GM19467 (cell line): Measurements from ENCODE around the gene SGMS2.

ENCODE experiments used
- ATAC-seq: cut with Tn5 transposase; IDR thresholded peaks from one replicate; pipeline ENCODE4 v1.9.1; 2021; ENCODE audit warnings: mild to moderate bottlenecking, moderate library complexity; ENCODE audit not compliant: unreplicated experiment

Gene SGMS2

DNA sequence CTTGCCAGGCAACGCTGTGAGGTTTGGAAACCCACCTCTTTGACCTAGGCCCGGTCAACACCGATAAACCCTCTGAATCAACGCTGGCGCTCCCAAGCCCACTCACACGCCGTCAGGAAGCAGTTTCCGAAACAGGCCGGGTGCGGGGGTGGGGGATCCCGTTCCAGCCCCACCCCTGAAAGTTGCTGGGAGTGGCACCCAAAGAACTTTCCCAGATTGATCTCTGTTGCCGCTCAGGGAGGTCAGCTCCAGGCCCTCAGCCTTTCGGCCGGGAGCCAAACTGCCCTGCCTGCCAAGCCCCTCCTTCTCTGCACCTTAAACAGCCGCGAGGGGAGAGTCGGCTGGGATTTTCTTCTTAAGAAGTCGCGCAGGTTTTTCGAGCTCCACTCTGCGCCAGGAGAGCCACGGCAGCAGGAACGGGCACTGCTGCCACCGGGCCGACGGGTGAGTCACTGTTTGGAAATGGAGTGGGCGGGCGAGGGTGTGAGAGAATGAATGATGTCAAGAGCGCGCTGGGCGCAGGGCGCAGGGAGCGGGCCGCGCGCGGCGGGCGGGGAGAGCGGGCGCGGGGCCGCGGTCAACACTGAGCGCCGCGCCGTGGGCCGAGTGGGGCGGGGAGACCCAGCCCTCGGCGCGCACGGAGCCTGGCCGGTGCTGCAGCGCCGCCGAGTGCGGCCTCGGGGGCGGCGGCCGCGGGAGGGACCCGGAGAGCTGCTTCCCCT, at the start of gene SGMS2:
Gene SGMS2, plus strand, starts transcription at position 583 of the 722 bp plus-strand sequence. CDS start 70,622 bp downstream, outside the sequence.
- ATAC-seq = no peak

- ATAC-seq = no peak
These were observed 46.8 kb upstream of the SGMS2 start for GRCh38 chr4:107777890-107778289.

DNA sequence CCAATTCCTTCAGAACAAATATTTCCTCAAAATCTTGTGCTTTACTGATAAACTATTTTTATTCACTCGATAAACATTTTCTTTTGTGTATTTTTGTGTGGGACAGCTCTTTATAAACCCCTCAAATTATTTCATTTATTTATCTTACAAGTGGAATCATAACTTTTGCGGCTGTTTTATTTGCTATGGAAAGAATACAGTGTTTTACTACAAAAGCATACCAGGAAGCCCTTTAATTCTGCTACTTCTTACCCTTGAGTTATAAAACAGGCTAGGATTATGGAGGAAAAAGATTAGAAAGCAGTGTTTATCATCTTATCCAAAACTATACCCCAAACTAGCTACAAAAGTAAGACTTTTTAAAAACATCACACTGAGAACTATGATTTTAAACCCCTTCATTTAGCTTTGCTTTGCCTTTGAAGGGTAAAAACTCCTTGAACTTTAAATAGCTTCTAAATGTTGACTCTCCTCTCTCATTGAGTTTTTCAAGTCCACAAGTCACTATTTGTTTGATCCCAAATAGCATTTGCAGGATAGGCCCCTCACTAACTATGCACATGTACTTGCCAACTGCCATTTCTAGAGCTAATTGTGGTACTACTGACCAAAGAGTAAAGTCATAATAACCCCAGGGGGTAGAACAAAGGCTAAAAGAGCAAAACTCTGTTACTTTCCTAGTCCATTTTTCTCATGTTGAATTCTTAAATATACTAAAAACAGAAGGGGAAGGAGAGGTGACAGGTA, 45.8 kb upstream of the SGMS2 start:
- no peak for ATAC-seq

DNA sequence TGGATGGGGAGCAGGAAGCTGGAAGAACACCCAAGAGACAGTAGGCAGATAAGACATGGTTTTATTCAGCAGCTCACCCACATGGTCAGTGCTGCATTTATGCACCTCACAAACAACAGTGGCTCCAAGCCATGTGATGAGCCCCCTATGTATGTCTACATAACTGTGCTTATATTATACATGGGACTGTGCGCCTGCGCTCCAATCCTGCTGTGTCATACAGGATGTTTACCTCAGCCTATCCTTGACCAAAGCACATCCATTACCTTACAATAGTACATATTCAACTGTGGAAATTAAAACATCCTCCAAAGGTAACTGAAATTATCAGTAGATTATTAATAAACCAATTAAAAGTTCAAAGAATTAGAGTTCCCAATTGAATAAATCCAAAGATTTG, 44.1 kb upstream of the SGMS2 start:
- ATAC-seq = no peak

- no peak for ATAC-seq
These were observed 32.8 kb upstream of the SGMS2 start for GRCh38 chr4:107791902-107792301.

DNA sequence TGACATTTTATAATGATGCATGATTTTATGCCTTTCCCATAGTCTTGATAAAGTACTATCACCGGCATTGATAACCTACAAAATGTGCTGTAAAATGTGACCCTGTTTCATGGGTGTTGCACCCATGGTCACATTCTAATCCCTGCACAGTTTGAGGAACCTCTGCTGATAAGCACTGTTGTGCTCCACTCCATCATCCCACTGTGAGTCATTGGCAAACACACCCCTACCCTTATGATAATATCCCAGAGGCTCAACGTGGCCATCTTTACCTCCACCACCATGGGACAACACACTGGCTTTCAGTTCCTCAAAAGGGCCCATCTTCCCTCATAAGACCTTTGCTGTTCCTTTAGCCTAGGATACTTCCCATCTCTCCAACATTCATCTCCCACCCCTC, 32.0 kb upstream of the SGMS2 start:
- no peak for ATAC-seq

- ATAC-seq = no peak
These were observed 30.7 kb upstream of the SGMS2 start for GRCh38 chr4:107793996-107794395.

DNA sequence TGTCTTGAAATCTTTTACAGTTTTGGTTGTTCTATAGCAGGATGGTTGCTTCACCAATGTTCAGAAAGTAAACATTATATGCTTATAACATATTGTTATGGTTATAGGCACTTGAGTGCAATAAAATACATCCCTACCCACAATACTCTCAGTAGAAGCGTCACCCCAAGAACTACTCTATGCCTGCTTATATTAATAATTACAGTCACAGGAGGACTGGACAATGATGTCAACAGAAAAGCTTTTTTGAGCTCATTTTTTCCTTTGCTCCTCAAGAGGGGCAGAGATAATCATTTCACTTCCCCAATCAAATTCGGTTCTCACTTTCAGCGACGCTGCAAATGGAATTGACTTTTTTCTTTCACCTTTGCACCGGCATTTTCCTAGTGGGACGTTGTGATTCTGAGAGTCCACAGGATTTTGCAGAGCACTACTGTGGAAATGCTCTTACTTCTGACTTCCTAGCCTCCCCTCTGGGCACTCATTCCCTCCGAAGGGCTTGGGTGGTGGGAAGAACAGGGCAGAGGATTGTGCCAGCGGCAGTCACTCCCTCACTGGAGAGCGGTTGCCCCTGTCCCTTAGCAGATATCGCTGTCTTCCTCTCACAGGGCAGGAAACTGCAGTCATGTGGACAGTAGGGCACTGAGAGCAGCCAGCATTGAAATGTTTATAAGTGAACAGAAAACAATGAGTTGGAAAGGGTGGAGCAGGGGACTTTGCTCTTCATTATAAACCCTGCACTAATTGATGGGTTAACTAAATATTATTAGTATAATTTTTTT, 24.9 kb upstream of the SGMS2 start:
- ATAC-seq = no peak

- ATAC-seq = no peak
These were observed 24.0 kb upstream of the SGMS2 start for GRCh38 chr4:107800706-107801105.

DNA sequence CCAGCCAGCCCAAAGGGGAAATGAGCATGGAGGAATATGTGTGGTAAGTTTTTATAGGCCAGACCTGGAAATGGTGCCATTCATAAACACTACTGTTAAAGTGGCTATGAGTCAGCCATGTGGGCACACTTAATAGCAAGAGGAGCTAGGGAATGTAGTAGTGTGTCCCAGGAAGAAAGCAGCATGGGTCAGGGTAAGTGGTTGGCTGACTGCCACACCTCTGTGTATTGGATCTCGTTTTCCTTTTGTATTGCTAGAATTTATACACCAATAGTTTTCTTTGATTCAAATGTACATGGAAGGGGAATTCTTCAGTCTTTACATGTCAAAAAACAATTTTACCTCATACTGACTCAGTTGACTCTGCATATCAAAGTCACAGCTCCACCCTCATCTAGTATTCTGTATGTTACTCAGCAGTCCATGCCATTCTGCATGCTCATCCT, 22.9 kb upstream of the SGMS2 start:
- no peak for ATAC-seq

- ATAC-seq = no peak
These were observed 19.8 kb upstream of the SGMS2 start for GRCh38 chr4:107804956-107805355.

GRCh38 chr4:107806196-107806595, 18.5 kb upstream of the SGMS2 start:
- no peak for ATAC-seq

DNA sequence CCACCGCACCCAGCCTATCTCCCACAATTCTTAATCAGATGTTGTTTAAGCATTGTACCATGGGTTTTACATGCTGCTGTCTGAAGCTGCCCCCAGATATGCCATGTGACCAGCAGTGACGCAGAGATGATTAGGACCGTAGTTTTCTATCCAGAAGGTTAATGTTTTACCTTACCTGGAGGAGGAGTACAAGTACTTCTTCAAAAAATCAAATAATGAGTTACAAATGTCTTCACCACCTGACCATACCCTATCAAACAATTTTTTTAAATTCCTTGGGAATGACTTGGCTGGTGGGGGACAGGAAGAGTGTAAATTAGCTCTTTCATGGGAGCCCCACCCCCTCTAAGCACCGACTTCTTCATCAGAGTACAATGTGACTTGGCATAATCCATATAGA, 16.2 kb upstream of the SGMS2 start:
- ATAC-seq = no peak

DNA sequence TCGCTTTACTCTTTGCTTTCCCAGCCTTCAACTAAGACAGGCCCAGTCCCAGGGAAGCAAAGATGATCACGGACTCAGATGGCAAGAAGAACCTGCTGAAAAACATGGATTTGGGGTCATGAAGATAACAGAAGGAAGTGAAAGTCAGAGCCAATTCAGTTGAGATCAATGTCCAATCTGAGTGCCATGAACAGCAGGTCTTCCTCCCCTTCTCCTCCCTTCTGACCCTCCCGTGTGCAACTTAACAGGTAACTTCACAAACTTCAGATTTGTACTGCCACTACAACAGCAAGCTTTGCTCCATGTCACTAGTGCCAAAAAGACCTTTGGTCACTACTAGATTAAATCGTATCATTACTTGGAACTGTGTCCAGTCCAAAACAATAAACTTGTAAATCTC, 15.5 kb upstream of the SGMS2 start:
- ATAC-seq = no peak

DNA sequence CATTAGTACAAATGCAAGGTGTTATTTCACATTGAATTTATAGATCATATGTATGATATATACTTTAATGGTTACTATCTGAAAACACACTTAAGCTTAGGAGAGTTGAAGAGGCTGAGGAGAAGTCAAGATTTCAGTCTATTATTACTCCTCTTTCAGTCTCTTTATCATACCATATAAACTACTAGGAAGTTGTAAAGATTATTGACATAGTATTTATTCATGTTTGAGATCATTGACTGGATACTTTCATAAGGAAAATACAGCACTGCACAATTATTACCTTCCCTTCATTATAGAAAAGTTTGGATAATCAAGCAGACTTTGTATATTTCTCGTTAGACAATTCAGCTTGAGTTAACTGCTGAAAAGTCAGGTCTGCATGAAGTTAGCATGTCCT, 10.0 kb upstream of the SGMS2 start:
- ATAC-seq = no peak

DNA sequence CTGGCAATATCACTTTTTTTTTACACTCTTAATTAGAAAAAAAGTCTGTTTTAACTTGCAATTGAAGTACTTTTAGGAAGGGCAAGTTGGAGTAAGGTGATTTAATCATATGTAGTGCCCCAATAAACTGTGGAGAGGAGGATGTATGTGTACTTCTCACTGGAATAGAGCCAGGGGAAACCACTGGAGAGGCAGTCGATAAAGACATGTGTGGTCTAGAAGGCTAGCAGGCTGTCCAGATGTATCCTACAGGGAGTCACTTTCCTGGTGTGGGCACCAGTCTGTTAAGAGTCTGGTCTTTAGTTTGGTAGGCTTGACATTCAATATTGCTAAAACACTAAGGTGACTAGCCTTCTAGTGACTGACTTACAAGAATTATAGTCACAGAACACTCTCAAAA, 9.6 kb upstream of the SGMS2 start:
- ATAC-seq = no peak

GRCh38 chr4:107818301-107818910, 6.3 kb upstream of the SGMS2 start:
- no peak for ATAC-seq

DNA sequence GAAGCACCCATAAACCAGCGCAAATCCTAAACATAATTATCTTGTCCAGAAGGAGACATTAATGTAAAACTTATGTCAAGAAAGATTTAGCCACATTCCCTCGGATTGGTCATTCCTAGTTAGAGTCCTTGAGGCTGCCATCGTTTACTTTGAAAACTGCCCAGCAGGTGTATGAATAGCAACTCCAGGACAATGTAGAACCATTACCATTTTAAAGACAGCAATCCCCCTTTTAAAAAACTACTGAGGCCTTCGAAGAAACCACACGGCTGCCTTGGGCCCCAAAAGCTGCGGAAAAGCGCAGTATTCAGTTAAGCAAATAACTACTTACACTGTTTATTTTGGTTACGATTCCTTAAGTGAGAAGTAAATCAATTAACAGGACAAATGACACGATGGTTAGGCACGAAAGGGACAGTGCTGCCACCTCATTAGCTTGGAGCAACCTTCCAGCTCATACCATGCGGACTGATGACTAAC, 822 bp upstream of the SGMS2 start:
- no peak for ATAC-seq

GRCh38 chr4:107825072-107825824, 516 bp downstream of the SGMS2 start:
- no peak for ATAC-seq

DNA sequence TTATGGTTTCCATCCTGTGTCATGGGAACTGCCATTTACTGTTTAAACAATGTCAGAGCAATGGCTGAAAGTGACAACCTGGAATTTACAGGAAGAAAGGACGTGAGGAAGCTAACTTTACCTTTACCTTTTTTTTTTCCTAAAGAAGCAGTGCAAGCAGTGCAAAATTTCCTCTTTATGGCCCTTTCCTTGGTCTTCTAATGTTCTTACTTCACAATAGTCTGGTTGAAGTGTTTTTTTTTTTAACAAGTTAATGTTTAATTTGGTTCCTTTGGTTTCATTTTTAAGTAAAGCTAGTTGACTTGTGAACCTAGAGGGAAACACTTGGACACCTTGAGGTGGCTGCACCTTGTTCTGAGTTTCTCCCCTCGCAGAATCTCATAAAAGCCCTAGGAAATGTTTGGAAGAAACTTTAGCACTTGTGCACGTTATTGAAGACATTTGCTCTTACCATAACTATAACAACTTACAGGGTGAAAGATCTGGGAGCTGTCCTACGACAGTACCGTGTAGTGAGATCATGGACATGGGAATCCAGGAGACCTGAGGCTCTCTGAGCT, 1.8 kb downstream of the SGMS2 start:
- ATAC-seq = no peak
